ENCODE data around the gene FERMT1. TPM values are rescaled to one million over a fixed set of nuclear protein-coding genes. Genes with fewer than 3 reads are reported as not detected.

Gene FERMT1
- polyA plus RNA-seq, 1 experiment = 2.8 TPM

DNA sequence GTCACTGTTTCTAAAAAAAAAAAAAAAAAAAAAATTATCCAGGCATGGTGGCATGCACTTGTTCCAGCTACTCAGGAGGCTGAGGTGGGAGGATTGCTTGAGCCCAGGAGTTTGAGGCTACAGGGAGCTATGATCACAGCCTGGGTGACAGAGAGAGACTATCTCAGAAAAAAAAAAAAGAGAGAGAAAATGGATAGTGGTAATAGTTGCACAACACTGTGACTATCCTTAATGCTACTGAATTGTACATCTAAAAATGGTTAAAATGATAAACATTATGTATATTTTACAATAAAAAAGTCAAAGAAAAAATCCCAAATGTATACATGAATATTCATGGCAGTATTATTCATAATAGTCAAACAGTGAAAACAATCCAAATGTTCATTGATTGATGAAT lies 23.0 kb downstream of the FERMT1 start:
- H3K27me3 ChIP-seq (ENCODE audit: control insufficient read depth, insufficient read depth, low read length) = no peaks in the 10 kb centered on the region
- POLR2A ChIA-PET = no interaction called here
- DNase-seq (ENCODE audit: low read depth, low spot score) = no peak

DNA sequence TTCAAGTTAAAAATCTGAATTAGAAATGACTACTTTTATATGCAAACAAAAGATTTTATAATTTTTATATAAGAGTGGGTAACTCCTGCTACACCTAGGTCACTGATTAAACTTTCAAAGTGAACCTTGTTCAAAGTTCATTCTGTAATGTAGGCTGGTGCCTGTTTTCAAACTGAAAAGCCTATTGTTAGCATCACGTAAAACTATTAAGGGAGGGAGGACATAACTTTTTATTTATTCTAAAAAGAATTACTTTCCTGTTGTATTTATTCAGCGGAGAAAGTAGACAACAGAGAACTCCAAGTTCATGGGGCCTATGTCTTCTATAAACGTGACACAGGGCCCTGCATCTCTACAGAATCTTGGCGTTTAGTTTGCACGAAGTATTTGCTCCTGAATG lies 27.4 kb downstream of the FERMT1 start:
- ChIA-PET CTCF (no interaction called here), POLR2A (no interaction called here)
- TF ChIP-seq, protein P1, sequence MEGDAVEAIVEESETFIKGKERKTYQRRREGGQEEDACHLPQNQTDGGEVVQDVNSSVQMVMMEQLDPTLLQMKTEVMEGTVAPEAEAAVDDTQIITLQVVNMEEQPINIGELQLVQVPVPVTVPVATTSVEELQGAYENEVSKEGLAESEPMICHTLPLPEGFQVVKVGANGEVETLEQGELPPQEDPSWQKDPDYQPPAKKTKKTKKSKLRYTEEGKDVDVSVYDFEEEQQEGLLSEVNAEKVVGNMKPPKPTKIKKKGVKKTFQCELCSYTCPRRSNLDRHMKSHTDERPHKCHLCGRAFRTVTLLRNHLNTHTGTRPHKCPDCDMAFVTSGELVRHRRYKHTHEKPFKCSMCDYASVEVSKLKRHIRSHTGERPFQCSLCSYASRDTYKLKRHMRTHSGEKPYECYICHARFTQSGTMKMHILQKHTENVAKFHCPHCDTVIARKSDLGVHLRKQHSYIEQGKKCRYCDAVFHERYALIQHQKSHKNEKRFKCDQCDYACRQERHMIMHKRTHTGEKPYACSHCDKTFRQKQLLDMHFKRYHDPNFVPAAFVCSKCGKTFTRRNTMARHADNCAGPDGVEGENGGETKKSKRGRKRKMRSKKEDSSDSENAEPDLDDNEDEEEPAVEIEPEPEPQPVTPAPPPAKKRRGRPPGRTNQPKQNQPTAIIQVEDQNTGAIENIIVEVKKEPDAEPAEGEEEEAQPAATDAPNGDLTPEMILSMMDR (IDR thresholded peaks at IDR 0.05; ENCODE audit: low read depth, low read length) = no peak
- no peaks in the 10 kb centered on the region for H3K27me3 ChIP-seq (ENCODE audit: control insufficient read depth, insufficient read depth, low read length)
- no peak overlapping the region for H3K4me3 ChIP-seq (ENCODE audit: low read depth, low read length)
- no peaks in the 10 kb centered on the region for H3K9me3 ChIP-seq (ENCODE audit: control insufficient read depth, insufficient read depth, low read length)
- no peak for DNase-seq (ENCODE audit: low read depth, low spot score)
- no peak overlapping the region for H3K27ac ChIP-seq (ENCODE audit: low read depth, low read length)

More for the DNA sequence above, 23.0 kb downstream of the FERMT1 start:
- TF ChIP-seq, protein P1 (IDR thresholded peaks at IDR 0.05; ENCODE audit: low read depth, low read length) = no peak
- Histone ChIP-seq H3K9me3 (ENCODE audit: control insufficient read depth, insufficient read depth, low read length) (no peaks in the 10 kb centered on the region), H3K27ac (ENCODE audit: low read depth, low read length) (no peak overlapping the region), H3K4me3 (ENCODE audit: low read depth, low read length) (no peak overlapping the region)
- CTCF ChIA-PET = no interaction called here

DNA sequence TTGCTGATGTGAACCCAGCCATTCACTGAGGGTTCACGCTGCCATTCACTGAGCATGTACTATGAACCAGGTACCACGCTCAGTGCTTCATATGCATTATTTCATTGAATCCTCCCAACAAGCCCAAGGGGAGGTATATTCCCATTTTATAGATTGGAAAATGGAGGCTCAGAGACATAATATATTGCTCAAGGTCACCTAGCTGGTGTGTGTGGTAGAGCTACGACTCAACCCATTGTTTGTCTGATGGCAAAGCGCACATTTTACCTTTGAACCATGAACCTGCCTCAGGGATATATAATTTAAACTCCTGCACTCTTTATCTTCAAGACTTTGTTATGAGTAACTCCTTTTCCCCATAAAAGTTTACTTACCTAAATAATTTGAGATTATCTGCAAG lies 28.3 kb downstream of the FERMT1 start:
- Histone ChIP-seq H3K4me3 (ENCODE audit: low read depth, low read length) (no peak overlapping the region), H3K27me3 (ENCODE audit: control insufficient read depth, insufficient read depth, low read length) (no peaks in the 10 kb centered on the region), H3K9me3 (ENCODE audit: control insufficient read depth, insufficient read depth, low read length) (no peaks in the 10 kb centered on the region), H3K27ac (ENCODE audit: low read depth, low read length) (no peak overlapping the region)
- no peak for DNase-seq (ENCODE audit: low read depth, low spot score)
- ChIA-PET CTCF (no interaction called here), POLR2A (no interaction called here)
- TF ChIP-seq, protein P1 (IDR thresholded peaks at IDR 0.05; ENCODE audit: low read depth, low read length) = no peak

DNA sequence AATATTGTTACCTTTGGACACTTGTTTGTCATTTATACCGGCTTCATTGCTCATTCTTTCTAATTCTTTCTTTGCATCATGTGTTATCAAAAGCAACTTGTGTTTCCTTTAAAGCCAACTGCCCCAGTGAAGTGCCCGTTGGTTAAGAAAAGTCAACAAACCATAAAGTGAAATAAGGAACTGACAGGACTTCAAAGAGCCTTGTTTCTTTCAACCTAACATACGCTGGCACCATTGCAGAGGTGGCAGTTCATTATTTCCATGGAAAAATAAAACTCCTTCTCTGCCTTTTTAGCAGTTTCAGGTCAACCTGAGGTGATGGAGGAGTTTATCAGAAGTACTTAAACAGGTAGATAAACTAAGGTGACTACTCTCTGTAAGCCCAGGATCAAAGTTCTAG lies 28.8 kb downstream of the FERMT1 start:
- Histone ChIP-seq H3K27ac (ENCODE audit: low read depth, low read length) (no peak overlapping the region), H3K27me3 (ENCODE audit: control insufficient read depth, insufficient read depth, low read length) (no peaks in the 10 kb centered on the region), H3K4me3 (ENCODE audit: low read depth, low read length) (no peak overlapping the region), H3K9me3 (ENCODE audit: control insufficient read depth, insufficient read depth, low read length) (no peaks in the 10 kb centered on the region)
- no peak for DNase-seq (ENCODE audit: low read depth, low spot score)
- TF ChIP-seq, protein P1 (IDR thresholded peaks at IDR 0.05; ENCODE audit: low read depth, low read length) = no peak
- ChIA-PET CTCF (no interaction called here), POLR2A (no interaction called here)

DNA sequence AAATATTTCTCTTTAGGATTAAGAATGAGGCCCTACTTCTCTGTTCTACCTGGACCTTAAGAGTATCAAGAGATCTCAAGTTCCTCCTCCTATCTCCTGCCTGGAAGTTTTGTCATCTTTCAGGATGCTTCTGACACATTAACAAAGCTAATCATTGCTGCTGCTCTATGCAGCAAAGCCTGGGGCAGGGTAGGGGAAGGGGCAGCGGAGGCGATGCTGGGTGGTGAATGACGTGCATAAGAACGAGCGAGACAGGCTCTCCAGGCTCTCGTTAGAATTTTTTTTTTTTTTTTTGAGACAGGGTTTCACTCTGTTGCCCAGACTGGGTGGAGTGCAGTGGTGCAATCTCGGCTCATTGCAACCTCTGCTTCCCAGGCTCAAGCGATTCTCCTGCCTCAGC lies 31.2 kb downstream of the FERMT1 start:
- ChIA-PET POLR2A (interaction anchor here (0.7 kb wide), 1 partner anchor 164 kb away, joined by 3 read pairs; no protein-coding TSS in a partner anchor), CTCF (no interaction called here)
- Histone ChIP-seq H3K27me3 (ENCODE audit: control insufficient read depth, insufficient read depth, low read length) (no peaks in the 10 kb centered on the region), H3K4me3 (ENCODE audit: low read depth, low read length) (no peak overlapping the region), H3K9me3 (ENCODE audit: control insufficient read depth, insufficient read depth, low read length) (no peaks in the 10 kb centered on the region), H3K27ac (ENCODE audit: low read depth, low read length) (no peak overlapping the region)
- TF ChIP-seq, protein P1 (IDR thresholded peaks at IDR 0.05; ENCODE audit: low read depth, low read length) = no peak
- no peak for DNase-seq (ENCODE audit: low read depth, low spot score)
